ENCODE data around the gene RBM26.

- TF ChIP-seq CTCF (IDR thresholded peaks at IDR 0.05) (no peak), POLR2A (IDR thresholded peaks at IDR 0.05) (no peak), POLR2AphosphoS5 (IDR thresholded peaks at IDR 0.05) (no peak), EP300 (IDR thresholded peaks at IDR 0.05) (no peak)
These were observed 51.8 kb downstream of the RBM26 start for GRCh38 chr13:79354285-79354684.

Measured in gastroesophageal sphincter (tissue), 3 donors.